ENCODE data around the gene ZNF488.

GRCh38 chr10:47323087-47323486 lies 61.0 kb downstream of the ZNF488 start:
- TF ChIP-seq, protein P1, sequence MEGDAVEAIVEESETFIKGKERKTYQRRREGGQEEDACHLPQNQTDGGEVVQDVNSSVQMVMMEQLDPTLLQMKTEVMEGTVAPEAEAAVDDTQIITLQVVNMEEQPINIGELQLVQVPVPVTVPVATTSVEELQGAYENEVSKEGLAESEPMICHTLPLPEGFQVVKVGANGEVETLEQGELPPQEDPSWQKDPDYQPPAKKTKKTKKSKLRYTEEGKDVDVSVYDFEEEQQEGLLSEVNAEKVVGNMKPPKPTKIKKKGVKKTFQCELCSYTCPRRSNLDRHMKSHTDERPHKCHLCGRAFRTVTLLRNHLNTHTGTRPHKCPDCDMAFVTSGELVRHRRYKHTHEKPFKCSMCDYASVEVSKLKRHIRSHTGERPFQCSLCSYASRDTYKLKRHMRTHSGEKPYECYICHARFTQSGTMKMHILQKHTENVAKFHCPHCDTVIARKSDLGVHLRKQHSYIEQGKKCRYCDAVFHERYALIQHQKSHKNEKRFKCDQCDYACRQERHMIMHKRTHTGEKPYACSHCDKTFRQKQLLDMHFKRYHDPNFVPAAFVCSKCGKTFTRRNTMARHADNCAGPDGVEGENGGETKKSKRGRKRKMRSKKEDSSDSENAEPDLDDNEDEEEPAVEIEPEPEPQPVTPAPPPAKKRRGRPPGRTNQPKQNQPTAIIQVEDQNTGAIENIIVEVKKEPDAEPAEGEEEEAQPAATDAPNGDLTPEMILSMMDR (IDR thresholded peaks at IDR 0.05; ENCODE audit: low read depth, low read length, poor library complexity, severe bottlenecking) = no peak
- TF ChIP-seq EZH2phosphoT487 (IDR thresholded peaks at IDR 0.05; ENCODE audit: borderline replicate concordance, low read length) = no peak
